Measurements from ENCODE around the gene FADS2. TPM values are rescaled to one million over a fixed set of nuclear protein-coding genes. Genes with fewer than 3 reads are reported as not detected.

Gene FADS2
- polyA plus RNA-seq, 1 donor from 2014 or later = 145 TPM

DNA sequence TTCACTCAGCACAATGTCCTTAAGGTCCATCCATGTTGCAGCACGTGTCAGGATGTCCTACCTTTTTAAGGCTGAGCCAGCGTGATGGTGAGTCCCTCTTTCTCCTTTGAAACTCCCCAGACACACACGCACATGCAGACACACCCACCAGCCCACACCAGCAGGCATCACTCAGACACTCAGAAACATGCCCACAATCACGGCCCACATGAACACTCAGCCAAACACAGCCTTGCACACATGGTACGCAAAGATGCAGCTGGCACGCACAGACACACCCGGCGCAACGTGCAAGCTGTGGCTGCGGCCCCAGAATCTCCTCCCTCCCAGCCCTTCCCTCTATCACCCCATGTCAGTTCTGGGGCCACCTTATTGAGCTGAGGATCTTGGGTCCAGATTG lies 55.2 kb downstream of the FADS2 start:
- Histone ChIP-seq H2AFZ (ENCODE audit: low read depth, low read length) (no peak overlapping the region), H3K4me2 (ENCODE audit: low read length) (no peak overlapping the region), H3F3A (ENCODE audit: insufficient read depth, low read length, poor library complexity, severe bottlenecking) (no peaks in the 10 kb centered on the region), H3K27me3 (ENCODE audit: insufficient read depth, low read depth, low read length) (no peaks in the 10 kb centered on the region), H4K20me1 (ENCODE audit: insufficient read depth) (no peaks in the 10 kb centered on the region), H3K27ac (ENCODE audit: low read length) (no peak overlapping the region), H3K36me3 (ENCODE audit: insufficient read depth, low read length) (no peaks in the 10 kb centered on the region), H3K9me2 (ENCODE audit: insufficient read depth, low read length) (no peaks in the 10 kb centered on the region), H3K9me3 (ENCODE audit: low read length) (no peaks in the 10 kb centered on the region), H3K4me3 (ENCODE audit: low read length) (no peak overlapping the region), H3K9ac (ENCODE audit: low read length) (no peak overlapping the region), H3K79me2 (replicated peaks; ENCODE audit: insufficient read depth, low read length) (no peaks in the 10 kb centered on the region)
- no peak for TF ChIP-seq POLR2AphosphoS5 (IDR thresholded peaks at IDR 0.05)
- TF ChIP-seq, protein P1, sequence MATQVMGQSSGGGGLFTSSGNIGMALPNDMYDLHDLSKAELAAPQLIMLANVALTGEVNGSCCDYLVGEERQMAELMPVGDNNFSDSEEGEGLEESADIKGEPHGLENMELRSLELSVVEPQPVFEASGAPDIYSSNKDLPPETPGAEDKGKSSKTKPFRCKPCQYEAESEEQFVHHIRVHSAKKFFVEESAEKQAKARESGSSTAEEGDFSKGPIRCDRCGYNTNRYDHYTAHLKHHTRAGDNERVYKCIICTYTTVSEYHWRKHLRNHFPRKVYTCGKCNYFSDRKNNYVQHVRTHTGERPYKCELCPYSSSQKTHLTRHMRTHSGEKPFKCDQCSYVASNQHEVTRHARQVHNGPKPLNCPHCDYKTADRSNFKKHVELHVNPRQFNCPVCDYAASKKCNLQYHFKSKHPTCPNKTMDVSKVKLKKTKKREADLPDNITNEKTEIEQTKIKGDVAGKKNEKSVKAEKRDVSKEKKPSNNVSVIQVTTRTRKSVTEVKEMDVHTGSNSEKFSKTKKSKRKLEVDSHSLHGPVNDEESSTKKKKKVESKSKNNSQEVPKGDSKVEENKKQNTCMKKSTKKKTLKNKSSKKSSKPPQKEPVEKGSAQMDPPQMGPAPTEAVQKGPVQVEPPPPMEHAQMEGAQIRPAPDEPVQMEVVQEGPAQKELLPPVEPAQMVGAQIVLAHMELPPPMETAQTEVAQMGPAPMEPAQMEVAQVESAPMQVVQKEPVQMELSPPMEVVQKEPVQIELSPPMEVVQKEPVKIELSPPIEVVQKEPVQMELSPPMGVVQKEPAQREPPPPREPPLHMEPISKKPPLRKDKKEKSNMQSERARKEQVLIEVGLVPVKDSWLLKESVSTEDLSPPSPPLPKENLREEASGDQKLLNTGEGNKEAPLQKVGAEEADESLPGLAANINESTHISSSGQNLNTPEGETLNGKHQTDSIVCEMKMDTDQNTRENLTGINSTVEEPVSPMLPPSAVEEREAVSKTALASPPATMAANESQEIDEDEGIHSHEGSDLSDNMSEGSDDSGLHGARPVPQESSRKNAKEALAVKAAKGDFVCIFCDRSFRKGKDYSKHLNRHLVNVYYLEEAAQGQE (IDR thresholded peaks at IDR 0.05; ENCODE audit: borderline replicate concordance) = no peak
- TF ChIP-seq RAD21 (conservative IDR thresholded peaks at IDR 0.05) = no peak
- TF ChIP-seq, protein P2, sequence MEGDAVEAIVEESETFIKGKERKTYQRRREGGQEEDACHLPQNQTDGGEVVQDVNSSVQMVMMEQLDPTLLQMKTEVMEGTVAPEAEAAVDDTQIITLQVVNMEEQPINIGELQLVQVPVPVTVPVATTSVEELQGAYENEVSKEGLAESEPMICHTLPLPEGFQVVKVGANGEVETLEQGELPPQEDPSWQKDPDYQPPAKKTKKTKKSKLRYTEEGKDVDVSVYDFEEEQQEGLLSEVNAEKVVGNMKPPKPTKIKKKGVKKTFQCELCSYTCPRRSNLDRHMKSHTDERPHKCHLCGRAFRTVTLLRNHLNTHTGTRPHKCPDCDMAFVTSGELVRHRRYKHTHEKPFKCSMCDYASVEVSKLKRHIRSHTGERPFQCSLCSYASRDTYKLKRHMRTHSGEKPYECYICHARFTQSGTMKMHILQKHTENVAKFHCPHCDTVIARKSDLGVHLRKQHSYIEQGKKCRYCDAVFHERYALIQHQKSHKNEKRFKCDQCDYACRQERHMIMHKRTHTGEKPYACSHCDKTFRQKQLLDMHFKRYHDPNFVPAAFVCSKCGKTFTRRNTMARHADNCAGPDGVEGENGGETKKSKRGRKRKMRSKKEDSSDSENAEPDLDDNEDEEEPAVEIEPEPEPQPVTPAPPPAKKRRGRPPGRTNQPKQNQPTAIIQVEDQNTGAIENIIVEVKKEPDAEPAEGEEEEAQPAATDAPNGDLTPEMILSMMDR (IDR thresholded peaks at IDR 0.05; ENCODE audit: poor library complexity, severe bottlenecking) = no peak
- TF ChIP-seq EP300 (conservative IDR thresholded peaks at IDR 0.05; ENCODE audit: poor library complexity, severe bottlenecking) = no peak
- no peak for TF ChIP-seq EZH2 (IDR thresholded peaks at IDR 0.05; ENCODE audit: borderline replicate concordance, insufficient read depth, low read length, poor library complexity, severe bottlenecking)
- no peak for TF ChIP-seq TAF1 (IDR thresholded peaks at IDR 0.05; ENCODE audit: low read depth)
- no peak for TF ChIP-seq MXI1 (conservative IDR thresholded peaks at IDR 0.05; ENCODE audit: poor library complexity, severe bottlenecking)
- no peak for TF ChIP-seq SMC3 (conservative IDR thresholded peaks at IDR 0.05; ENCODE audit: poor library complexity)

DNA sequence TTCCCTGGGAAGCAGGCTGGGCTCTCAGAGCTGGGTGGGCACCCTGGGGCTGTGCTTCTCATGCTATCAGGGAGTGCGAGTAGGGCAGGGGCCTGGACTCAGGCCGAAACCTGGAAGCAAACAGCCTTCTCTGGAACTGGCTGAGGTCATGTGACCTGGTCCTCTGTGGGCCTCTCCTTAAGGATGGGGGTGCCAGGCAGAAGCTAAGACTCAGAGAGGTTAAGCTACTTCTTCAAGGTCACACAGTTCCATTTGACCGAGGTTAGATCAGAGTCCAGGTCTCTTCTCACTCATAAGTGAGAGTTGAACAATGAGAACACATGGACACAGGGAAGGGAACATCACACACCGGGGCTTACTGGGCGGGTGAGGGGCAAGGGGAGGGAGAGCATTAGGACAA lies 55.8 kb downstream of the FADS2 start:
- no peaks in the 10 kb centered on the region for H4K20me1 ChIP-seq (ENCODE audit: insufficient read depth)
- no peak overlapping the region for H2AFZ ChIP-seq (ENCODE audit: low read depth, low read length)
- no peaks in the 10 kb centered on the region for H3K79me2 ChIP-seq (replicated peaks; ENCODE audit: insufficient read depth, low read length)
- TF ChIP-seq, protein P1 (IDR thresholded peaks at IDR 0.05; ENCODE audit: borderline replicate concordance) = no peak
- TF ChIP-seq, protein P2 (IDR thresholded peaks at IDR 0.05; ENCODE audit: poor library complexity, severe bottlenecking) = no peak
- H3K4me3 ChIP-seq (ENCODE audit: low read length) = no peak overlapping the region
- no peaks in the 10 kb centered on the region for H3K27me3 ChIP-seq (ENCODE audit: insufficient read depth, low read depth, low read length)
- no peak overlapping the region for H3K27ac ChIP-seq (ENCODE audit: low read length)
- H3F3A ChIP-seq (ENCODE audit: insufficient read depth, low read length, poor library complexity, severe bottlenecking) = no peaks in the 10 kb centered on the region
- H3K4me2 ChIP-seq (ENCODE audit: low read length) = no peak overlapping the region
- H3K9me2 ChIP-seq (ENCODE audit: insufficient read depth, low read length) = no peaks in the 10 kb centered on the region
- no peak overlapping the region for H3K9ac ChIP-seq (ENCODE audit: low read length)
- no peaks in the 10 kb centered on the region for H3K9me3 ChIP-seq (ENCODE audit: low read length)
- no peaks in the 10 kb centered on the region for H3K36me3 ChIP-seq (ENCODE audit: insufficient read depth, low read length)
